Spinal cord (tissue), 10 donors: Measurements from ENCODE around the gene MAML2. TPM values are rescaled to one million over a fixed set of nuclear protein-coding genes. Genes with fewer than 3 reads are reported as not detected.

ENCODE experiments used
- DNase-seq, 6 donors: peaks; one replicate each; pipeline versions ENCODE4 v3.0.0 to v3.0.0-alpha.2; 2013 to 2015; ENCODE audit warnings: low spot score in 6 of 6, low read depth in 4 of 6
- H3K27ac ChIP-seq: one replicate; pipeline ENCODE4 v1.5.1; 2013; ENCODE audit warnings: low read depth, low read length, control low read depth
- H3K27me3 ChIP-seq: one replicate; pipeline ENCODE4 v1.6.1; 2013; ENCODE audit warnings: low read length; ENCODE audit not compliant: control insufficient read depth, insufficient read depth
- H3K36me3 ChIP-seq: one replicate; pipeline ENCODE4 v1.6.1; 2013; ENCODE audit warnings: low read length; ENCODE audit not compliant: control insufficient read depth, insufficient read depth
- H3K4me1 ChIP-seq: one replicate; pipeline ENCODE4 v1.6.1; 2013; ENCODE audit warnings: low read length; ENCODE audit not compliant: control insufficient read depth, insufficient read depth
- H3K4me3 ChIP-seq: one replicate; pipeline ENCODE4 v1.5.1; 2013; ENCODE audit warnings: low read depth, low read length, control low read depth
- H3K9me3 ChIP-seq: one replicate; pipeline ENCODE4 v1.6.1; 2013; ENCODE audit warnings: low read length; ENCODE audit not compliant: control insufficient read depth, insufficient read depth
- WGBS: methylation state at CpG from one replicate; pipeline ENCODE4 v1.1.5; 2013; ENCODE audit warnings: missing lambda C conversion rate; ENCODE audit not compliant: insufficient coverage; 5-methylcytosine and 5-hydroxymethylcytosine counted together
- polyA plus RNA-seq, 2 donors: library from polyadenylated mRNA; unstranded; fragments of 120-200 nt; gene quantifications; one replicate each; pipeline ENCODE4 v1.2.1, GENCODE V29; 2013; ENCODE audit not compliant: insufficient read length in 2 of 2
- total RNA-seq, 2 donors: library from RNA; depleted of rRNA in 1 of 2; stranded (reverse); fragments of 120-200 nt in 1 of 2; fragments of >200 nt in 1 of 2; gene quantifications; one replicate each; pipeline versions ENCODE4 v1.2.3 to v1.2.4, GENCODE V29; 2013 to 2014
- donor health status: healthy.

MAML2 gene
- total and polyA plus RNA-seq, 4 donors, result 16.7 to 25.5 (median 18.7) TPM

DNA sequence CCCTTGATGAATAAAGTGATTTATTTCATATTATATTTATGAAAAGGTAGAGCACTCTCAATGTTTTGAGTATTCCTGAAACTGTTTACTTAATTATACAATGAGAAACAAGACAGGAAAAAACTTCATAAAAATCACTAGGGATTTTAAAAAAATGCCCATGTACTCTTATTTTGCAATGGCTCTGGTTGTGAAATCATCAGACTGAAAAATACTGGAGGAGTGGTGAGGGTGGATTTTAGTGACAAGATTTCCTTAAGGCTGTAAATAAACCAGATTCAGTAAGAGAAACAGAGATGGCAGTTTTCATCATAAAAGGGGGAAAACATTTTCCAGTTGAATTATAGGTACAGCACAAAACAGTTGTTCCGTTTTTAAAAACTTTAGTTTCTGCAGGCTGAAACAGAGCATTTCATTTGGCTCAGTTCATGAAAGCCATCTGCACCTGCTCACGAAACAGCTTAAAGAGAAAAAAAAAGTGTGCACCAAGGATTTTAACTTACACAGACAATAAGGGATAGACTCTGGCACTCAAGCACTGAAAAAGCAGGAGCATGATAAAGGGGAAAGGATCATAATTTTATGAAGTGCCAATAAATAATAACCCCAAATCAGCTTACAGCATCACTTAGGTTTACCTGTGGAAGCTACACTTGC, 100.7 kb downstream of the MAML2 start:
- Histone ChIP-seq H3K27me3 (no peaks in the 10 kb centered on the region), H3K27ac (peak overlapping the region; percentile 92), H3K36me3 (no peaks in the 10 kb centered on the region), H3K9me3 (no peaks in the 10 kb centered on the region), H3K4me3 (no peak overlapping the region), H3K4me1 (peaks cover 9% of the 10 kb centered on the region)
- WGBS, result 20% methylated on average over 1 of the region's 2 CpGs
- no peak for DNase-seq

DNA sequence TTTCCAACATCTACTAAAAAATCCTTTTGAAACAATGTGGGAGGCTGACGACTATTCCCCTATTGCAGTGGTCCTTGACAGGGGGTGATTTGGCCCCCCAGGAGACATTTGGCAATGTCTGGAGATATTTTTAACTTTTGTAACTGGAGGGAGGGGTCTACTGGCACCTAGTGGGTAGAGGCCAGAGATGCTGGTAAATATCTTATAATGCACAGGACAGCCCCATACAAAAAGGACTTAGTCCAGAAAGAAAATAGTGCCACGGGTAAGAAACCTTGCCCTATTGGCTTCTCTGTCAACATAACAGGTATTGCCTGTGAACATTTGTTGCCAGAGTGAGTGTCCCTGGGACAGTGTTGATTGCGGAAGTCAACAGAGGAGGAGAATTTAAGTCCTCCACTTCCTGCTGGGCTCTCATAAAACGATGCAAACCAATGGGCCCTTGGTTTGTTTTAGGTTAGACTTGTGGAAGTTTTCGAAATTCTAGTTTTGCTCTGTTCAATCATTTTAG, 101.6 kb downstream of the MAML2 start:
- no peak for DNase-seq
- Histone ChIP-seq H3K27ac (no peak overlapping the region), H3K4me1 (peaks cover 9% of the 10 kb centered on the region), H3K4me3 (no peak overlapping the region), H3K27me3 (no peaks in the 10 kb centered on the region), H3K36me3 (no peaks in the 10 kb centered on the region), H3K9me3 (no peaks in the 10 kb centered on the region)
- WGBS, result 53% methylated on average over 3 of the region's 5 CpGs

DNA sequence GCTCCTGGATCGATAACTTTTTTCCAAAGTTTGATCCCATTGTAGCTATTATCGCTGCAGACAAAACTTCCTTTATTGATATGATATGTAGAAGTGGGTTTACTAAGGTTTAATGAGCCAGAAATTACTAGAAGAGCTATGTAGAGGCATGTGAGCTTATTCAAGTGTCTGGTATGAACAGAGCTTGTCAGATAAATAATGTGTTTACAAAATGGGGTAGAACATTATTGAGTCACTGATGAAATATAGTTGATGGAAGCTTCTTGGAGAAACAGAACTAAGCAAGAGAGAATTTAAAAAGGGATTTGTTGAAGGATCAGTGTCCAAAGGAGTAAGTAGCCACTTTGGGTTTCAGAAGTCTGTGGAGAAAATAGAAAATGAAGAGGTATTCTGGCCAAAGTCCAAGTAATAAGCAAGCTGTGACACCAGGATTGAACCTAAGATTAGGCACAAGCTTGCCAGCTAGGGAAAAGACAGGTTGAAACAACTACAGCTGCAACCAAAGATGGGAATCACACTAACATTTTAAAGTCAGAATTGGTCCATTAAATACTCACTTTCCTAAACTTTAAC, 104.3 kb downstream of the MAML2 start:
- no peaks in the 10 kb centered on the region for H3K36me3 ChIP-seq
- no peaks in the 10 kb centered on the region for H3K27me3 ChIP-seq
- no peak for DNase-seq
- H3K4me1 ChIP-seq, result peaks cover 6% of the 10 kb centered on the region
- H3K4me3 ChIP-seq, result no peak overlapping the region
- WGBS, result no CpG with 5 or more reads among the region's 2 CpGs
- H3K27ac ChIP-seq, result peak overlapping the region; percentile 8
- H3K9me3 ChIP-seq, result no peaks in the 10 kb centered on the region

DNA sequence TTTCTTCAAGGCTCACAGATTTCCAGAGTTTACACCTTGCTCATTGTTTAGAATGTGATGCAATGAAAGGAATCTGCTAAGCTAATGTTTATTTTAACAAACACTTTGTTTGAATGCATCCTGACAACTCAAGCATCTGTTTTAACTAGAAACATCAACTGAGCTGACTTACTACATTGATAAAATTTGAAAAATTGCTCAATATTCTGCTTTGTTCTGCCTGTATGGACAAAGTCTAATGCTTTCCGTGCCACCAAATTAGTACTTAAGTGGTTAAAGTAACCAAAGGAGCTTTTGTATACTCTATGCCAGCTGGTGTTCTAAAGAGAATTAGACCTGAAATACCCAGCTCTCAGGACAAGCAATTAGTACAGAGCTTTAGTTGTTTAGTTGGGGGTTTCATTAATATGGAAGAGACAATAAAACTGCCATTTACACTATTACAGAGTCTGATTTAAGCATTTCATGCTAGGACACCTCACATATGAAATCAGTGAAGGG, 105.2 kb downstream of the MAML2 start:
- no peaks in the 10 kb centered on the region for H3K36me3 ChIP-seq
- H3K27me3 ChIP-seq, result no peaks in the 10 kb centered on the region
- DNase-seq, result peak in 2 of 6 donors; percentile 62 to 79
- H3K4me3 ChIP-seq, result no peak overlapping the region
- no peaks in the 10 kb centered on the region for H3K4me1 ChIP-seq
- peak overlapping the region; percentile 29 for H3K27ac ChIP-seq
- no peaks in the 10 kb centered on the region for H3K9me3 ChIP-seq
- 40% methylated on average over 1 of the region's 1 CpG for WGBS

DNA sequence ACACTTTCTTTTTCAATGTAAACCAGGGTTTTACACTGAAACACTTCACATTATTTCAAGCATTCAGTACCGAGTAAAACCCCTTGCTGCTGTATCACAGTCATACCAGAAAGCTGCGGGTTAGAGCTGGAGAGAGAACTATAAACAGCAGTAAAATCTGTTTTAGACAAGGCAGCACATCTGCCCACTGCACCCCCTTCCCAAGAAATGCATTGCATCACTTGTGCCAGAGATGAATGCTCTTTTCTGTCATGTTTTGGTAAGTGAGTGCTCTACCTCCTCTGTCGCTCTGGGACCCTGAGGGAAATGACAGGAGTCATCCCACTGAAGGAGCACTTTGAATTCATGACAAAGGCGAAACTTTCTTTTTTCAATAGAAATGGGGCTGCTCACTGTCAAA, 107.2 kb downstream of the MAML2 start:
- 71% methylated on average over 1 of the region's 4 CpGs for WGBS
- H3K9me3 ChIP-seq, result no peaks in the 10 kb centered on the region
- no peak overlapping the region for H3K4me3 ChIP-seq
- no peaks in the 10 kb centered on the region for H3K4me1 ChIP-seq
- no peaks in the 10 kb centered on the region for H3K27me3 ChIP-seq
- no peaks in the 10 kb centered on the region for H3K36me3 ChIP-seq
- H3K27ac ChIP-seq, result peak overlapping the region; percentile 16
- no peak for DNase-seq

DNA sequence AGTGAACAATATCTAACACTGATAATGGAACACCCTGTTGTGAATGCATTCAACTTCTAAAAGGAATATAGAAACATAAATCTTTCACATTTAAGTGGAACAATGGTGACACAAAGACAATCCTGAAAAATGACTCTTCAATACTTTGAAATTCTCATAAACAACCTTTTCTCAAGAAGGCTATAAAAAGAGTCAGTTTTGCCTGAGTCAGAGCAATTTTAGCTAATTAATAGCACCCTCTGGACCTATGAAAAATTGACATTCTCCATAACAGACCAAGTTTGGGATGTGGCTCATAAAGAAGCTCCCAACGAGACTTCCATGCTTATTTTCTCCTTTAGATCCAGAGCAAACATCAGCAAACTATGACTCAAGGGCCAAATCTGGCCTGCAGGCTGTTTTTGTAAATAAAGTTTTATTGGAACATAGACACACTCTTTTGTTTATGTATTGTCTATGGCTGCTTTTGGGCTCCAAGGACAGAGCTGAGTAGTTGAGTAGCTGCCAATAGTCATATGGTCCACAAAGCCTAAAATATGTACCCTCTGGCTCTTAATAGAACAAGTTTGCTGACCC, 108.0 kb downstream of the MAML2 start:
- H3K4me3 ChIP-seq, result no peak overlapping the region
- H3K4me1 ChIP-seq, result no peaks in the 10 kb centered on the region
- no peaks in the 10 kb centered on the region for H3K27me3 ChIP-seq
- no CpG with 5 or more reads among the region's 1 CpG for WGBS
- no peak overlapping the region for H3K27ac ChIP-seq
- no peaks in the 10 kb centered on the region for H3K36me3 ChIP-seq
- no peaks in the 10 kb centered on the region for H3K9me3 ChIP-seq
- no peak for DNase-seq

DNA sequence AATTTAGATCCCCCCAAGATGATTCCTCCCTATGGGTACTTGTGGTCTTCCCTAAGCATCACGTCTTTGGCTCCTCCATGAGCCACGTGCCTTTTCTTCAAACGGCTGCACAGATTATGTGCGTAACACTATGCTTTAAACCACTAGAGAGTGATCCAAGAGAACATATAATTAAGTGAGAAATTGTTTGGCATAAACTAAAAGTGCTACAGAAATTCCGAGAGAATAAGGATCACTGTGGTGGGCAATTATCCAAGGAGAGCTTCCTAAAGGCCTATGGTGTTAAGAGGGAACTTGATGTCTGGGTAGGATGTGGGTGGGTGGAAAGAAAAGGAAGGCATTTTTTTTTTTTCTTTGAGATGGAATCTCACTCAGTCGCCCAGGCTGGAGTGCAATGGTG, 110.9 kb downstream of the MAML2 start:
- Histone ChIP-seq H3K27ac (no peak overlapping the region), H3K36me3 (no peaks in the 10 kb centered on the region), H3K27me3 (no peaks in the 10 kb centered on the region), H3K4me1 (peaks cover 6% of the 10 kb centered on the region), H3K9me3 (no peaks in the 10 kb centered on the region), H3K4me3 (no peak overlapping the region)
- WGBS, result 71% methylated on average over 1 of the region's 6 CpGs
- DNase-seq, result no peak

DNA sequence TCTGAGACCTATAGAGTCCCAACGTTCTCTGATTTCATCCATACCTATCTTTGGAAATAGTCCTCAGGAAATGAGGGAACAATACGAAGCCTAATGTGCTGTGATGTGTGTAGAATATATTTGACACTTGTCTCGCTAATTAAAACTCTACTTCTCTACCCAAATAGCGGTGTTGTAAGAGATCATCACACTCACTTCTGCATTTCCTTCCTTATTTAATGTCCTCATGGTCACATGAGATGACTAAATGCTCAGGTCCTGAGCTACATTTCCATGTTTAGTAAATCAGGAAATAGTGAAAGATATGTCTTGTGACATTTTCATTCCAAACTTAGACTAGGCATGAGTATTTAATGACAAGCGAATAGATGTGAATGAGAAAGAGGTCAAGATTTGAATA, 112.3 kb downstream of the MAML2 start:
- no peak for DNase-seq
- Histone ChIP-seq H3K27ac (no peak overlapping the region), H3K36me3 (no peaks in the 10 kb centered on the region), H3K4me3 (no peak overlapping the region), H3K27me3 (no peaks in the 10 kb centered on the region), H3K4me1 (peaks cover 6% of the 10 kb centered on the region), H3K9me3 (no peaks in the 10 kb centered on the region)
- WGBS, result no CpG with 5 or more reads among the region's 5 CpGs

DNA sequence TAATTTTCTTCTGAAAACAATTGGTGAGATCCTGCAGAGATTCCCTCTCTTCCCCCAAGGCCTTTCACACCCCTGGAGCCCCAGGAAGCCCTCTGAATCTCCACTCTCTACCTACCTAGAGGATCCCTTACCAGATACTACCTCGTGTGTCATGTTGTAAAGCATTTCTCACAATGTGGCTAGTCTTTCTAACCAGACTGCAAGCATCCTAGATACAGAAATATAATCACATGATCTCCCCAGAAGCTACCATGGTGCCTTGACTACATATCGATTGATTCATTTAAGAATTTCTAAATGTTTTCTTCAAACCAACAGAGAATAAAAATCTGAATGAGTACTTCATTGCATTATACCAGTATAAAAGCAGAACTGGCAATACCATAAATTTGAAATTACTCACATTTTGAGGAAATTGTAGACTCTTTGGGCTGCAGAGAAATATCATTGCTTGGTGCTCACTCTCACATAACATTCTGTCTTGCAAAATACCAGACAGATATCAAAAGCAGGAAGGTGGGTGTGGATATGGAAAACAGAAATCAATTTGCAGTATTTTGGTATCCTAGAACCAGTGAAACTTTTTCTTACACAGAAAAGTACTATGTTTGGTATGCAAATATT, 113.5 kb downstream of the MAML2 start:
- no peak for DNase-seq
- Histone ChIP-seq H3K27me3 (no peaks in the 10 kb centered on the region), H3K4me1 (peaks cover 6% of the 10 kb centered on the region), H3K36me3 (no peaks in the 10 kb centered on the region), H3K9me3 (no peaks in the 10 kb centered on the region), H3K4me3 (no peak overlapping the region), H3K27ac (peak overlapping the region; percentile 75)
- WGBS, result 33% methylated on average over 1 of the region's 2 CpGs
